HG02884 (cell line): ENCODE results near the gene TRMU.
"Not testable (repeated sequence)": the region's sequence is repeated elsewhere in the genome, so short reads cannot be mapped to it uniquely, and the experiment has no call there.

ENCODE experiments used
- ATAC-seq: cut with Tn5 transposase; IDR thresholded peaks from one replicate; pipeline ENCODE4 v1.9.1; 2021; ENCODE audit warnings: mild to moderate bottlenecking, moderate library complexity; ENCODE audit not compliant: unreplicated experiment

TRMU gene

GRCh38 chr22:46299101-46299500 lies 36.4 kb upstream of the TRMU start:
- ATAC-seq = no peak

DNA sequence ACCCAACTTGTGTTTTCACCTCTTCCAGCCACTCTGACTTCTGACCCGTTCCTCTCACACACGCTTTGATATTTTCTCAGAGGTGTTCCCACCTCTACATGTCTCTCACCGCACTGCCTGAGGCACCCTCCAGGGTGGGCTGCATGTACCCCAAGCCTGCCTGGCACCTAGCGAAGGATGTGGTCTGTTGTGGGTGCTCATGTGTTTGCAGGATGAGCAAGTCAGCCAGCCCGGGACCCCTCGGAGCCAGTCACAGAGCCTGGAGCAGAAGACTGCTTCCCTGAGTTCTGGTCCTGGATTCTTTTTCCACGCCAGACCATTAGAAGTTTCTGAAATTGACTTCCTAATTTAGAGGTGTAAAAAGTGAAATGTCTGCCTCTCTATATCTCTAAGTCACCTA lies 35.0 kb upstream of the TRMU start:
- no peak for ATAC-seq

DNA sequence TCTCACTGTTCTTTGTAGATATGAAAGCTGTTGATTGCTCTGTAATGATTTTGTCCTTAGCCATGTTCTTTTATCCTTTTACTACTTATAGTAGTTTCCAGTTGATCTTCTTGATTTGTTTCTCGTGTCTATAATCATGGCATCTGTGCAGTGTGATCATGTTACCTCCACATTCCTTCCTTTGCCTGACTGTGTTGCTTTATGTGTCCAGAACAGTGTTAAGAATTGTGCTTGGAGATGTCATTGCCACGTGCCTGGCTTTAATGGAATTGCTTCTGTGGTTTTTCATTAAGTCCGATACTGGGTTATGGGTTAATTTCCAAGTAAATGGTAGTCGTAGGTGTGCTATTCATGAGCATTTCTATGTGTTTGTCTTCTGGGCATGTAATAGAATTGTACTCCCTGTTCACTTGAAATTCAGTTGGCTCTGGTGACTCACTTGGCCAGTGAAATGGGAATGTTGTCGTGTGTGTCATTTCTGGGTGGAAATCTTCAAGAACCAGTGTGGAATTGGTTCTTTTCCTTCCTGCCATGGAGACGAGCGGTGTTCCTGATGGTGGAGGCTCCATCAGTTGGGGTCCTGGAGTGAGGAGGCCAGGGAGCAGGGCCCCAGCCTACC lies 32.1 kb upstream of the TRMU start:
- ATAC-seq = no peak

GRCh38 chr22:46308283-46308988 lies 27.1 kb upstream of the TRMU start:
- no peak for ATAC-seq

GRCh38 chr22:46309526-46310085 lies 25.9 kb upstream of the TRMU start:
- no peak for ATAC-seq

DNA sequence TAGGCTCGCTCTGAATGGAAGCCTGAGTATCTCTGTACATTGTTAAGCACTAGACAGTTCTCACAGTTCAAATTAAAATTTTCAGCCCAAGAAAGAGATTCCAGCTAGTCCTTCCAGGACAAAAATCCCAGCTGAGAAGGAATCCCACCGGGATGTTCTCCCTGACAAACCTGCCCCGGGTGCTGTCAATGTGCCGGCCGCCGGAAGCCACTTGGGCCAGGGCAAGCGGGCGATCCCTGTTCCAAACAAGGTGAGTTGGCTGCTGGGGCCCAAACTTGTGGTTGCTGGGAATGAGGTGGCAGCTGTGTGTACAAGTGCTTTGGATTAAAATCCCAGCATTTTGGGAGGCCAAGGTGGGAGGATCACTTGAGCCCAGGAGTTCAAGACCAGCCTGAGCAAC lies 23.5 kb upstream of the TRMU start:
- ATAC-seq = no peak

GRCh38 chr22:46312848-46313247 lies 22.7 kb upstream of the TRMU start:
- ATAC-seq = not testable (repeated sequence)

DNA sequence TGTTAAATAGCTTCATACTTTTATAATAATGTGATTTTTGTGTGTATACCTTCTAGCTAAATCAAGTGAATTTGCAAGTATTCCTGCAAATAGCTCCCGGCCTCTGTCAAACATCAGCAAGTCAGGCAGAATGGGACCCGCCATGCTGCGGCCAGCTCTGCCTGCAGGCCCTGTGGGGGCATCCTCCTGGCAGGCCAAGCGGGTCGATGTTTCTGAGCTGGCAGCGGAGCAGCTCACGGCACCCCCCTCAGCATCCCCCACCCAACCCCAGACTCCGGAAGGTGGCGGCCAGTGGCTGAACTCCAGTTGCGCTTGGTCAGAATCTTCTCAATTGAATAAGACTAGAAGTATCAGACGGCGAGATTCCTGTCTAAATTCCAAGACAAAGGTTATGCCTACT lies 19.5 kb upstream of the TRMU start:
- ATAC-seq = no peak

- ATAC-seq = no peak
Observed at GRCh38 chr22:46317646-46318045, 17.9 kb upstream of the TRMU start.

GRCh38 chr22:46318576-46318975 lies 16.9 kb upstream of the TRMU start:
- ATAC-seq = no peak

DNA sequence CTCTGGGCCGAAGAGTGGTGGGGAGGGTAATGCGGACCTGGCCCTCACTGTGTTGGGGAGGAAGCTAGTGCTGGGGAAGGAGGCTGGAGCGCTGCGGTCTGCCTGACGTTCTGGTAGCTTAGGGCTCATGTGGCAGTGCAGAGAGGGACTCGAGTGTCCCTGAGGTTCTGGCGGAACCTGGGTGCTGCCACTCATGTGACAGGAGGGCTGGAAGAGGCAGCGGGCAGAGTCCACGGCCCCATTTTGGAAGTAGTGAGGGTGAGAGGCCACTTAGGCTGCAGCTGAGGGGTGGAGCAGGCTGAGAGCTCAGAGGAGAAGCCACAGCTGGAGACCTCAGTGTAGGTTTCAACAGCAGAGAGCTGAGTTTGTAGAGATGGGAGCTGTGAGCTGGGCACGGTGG lies 16.2 kb upstream of the TRMU start:
- no peak for ATAC-seq

DNA sequence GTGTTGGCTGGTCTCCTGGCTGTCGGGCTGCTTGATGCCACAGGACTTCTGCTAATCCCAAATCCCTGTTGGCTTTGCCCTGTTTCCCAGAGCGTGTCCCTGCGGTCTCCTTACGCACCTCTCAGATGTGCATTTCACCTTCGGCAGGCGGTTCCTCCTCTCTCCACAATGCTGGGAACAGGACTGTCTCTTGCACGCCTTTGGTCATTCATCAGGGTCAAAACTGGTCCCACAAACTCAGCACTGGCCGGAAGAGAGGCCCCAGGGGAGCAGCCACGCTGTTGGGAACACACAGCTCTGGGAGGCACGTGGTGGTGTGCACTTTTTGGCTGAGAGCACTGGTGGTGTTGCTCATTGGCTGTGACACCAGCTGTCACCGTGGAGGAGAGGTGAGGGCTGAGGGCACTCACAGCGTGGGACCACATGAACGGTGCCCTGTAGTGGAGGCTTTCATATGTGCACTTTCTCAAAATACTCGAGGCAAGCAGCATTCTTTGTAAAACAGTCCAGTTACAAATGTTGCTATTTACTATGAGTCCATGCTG lies 15.3 kb upstream of the TRMU start:
- no peak for ATAC-seq

GRCh38 chr22:46320716-46321386 lies 14.7 kb upstream of the TRMU start:
- no peak for ATAC-seq

DNA sequence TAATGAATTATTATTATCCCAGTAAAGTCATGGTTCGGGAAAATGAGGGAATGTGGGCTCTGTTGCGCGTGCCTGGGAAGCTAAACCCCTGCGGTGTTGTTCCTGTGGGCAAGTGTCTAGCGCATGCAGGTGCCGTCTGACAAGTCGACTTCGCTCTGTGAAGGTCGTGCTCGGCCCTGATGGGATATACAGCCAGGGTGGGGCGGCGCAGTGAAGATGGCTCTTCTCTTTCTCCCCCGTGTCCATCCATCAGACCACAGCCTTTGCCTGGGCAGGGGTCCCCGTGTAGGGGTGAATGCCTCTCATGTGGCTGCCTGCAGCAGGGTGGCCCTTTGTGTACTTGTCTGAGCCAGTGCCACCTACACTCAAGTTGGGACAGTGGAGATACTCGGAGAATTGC lies 12.8 kb upstream of the TRMU start:
- ATAC-seq = no peak

DNA sequence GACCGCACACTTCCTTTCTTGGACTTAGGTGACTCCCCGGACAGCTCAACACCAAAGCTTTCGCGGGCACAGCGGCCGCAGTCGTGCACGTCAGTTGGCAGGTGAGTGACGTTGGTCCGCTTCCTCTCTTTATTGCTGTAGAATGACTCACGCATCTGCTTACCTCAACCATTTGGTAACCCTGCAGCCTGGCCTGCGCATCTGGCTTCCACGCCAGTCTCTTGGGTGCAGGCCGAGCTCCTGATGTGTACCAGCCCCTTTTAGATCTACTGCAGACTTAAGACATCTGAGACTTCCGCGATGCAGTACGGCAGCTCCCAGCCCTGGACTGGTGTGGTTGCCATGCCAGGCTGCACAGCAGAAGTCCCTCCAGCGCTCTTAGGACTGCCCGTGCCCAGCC lies 12.4 kb upstream of the TRMU start:
- ATAC-seq = no peak

DNA sequence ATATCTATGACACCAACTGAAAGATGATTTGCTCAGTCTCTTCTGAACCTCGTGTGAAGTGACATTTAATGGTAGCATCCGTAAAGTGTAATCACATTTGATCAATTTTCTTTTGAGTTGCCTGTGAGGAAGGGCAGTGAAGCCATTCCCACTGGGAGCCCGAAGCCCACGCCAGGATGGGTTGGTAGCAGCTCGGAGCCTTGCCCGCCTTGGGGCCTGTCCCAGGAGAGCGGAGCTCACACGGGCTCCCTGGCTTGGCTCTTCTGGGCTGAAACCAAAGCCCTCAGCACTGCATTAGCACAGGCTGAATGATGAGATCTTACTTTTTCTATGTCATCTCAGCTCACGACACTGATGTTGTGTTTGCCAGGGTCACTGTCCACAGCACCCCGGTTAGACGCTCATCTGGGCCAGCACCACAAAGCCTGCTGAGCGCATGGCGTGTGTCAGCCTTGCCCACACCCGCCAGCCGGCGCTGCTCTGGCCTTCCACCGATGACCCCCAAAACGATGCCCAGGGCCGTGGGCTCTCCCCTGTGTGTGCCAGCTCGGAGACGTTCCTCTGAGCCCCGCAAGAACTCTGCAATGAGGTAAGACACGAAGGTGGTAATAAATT lies 9.3 kb upstream of the TRMU start:
- no peak for ATAC-seq

GRCh38 chr22:46327691-46328465 lies 7.6 kb upstream of the TRMU start:
- ATAC-seq = no peak

DNA sequence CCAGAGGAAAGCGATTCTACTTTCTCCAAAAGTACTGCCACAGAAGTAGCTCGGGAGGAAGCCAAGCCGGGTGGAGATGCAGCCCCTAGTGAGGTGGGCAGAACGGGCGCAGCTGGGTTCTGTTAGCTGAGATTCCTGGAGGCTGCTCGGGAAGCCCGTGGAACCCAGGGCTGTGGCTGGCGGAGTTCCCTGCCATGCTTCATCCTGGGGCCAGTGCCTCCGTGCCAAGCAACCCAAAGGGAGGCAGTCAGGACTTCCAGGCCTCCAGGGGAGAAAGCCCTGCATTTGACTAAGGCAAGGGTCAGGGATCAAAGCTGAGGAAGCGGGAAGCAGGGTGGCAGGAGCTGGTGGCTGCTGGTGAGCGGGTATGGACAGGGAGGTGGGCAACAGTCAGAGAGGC lies 6.7 kb upstream of the TRMU start:
- ATAC-seq = no peak

DNA sequence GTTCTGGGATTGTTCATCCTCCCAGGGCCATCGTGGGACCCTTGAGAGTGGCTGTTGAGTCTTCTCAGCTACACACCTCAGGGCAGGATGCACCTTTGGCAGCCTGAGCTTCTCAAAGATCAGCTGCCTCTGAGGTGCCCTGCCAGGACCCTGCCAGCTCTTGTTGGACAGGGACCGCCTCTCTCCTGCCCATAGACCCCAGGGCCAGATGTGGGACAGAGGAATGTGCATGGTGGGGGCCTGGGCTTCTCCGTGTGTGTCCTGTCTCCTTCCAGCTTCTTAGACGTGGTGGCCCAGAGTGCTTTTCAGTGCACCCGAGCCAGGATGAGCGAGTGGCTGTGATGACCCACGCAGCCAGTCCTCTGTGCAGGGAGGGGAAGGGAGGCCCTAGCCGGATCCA lies 5.9 kb upstream of the TRMU start:
- no peak for ATAC-seq

DNA sequence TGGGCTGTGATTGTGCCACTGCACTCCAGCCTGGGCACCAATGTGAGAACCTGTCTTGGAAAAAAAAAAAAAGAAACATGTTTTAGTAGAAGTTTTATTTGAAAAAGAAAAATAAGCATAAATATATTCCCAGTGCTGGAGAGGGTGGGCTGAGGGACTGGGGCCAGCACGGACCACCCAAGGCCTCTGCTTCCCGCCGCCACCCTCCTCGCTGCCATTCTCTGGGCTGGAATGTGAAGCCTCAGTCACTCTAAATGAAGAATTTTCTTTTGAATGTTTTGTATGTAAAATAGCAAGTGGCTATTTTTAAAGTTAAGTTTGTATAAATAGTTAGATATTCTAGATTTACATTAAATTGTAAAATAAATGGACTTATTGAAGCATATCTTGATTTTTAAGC lies 5.1 kb upstream of the TRMU start:
- ATAC-seq = no peak

DNA sequence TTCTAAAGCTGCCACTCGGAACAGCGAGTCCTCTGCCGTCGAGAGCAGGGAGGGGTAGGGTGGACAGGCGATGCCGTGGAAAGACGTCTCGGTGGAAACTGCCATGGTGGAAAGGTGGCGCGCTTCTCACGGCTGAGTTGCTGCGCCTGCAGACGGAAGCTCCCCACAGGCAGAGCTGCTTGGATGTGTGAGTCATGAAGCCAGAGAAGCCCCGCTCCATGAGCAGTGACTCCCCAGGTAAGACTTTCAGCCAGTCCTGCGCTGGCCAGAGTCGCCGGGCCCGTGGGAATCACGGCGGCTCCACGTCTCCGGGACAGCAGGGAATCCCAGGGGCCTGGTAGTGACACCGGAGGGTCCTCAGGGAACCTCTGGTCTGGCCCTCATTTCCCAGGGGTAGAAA lies 4.0 kb upstream of the TRMU start:
- ATAC-seq = no peak
